Neural crest cell (in vitro differentiated cells): ENCODE data around the gene SEPTIN5. TPM values are rescaled to one million over a fixed set of nuclear protein-coding genes. Genes with fewer than 3 reads are reported as not detected.

Source experiments
- DNase-seq: peaks from one replicate; pipeline ENCODE4 v3.0.0; 2021; ENCODE audit warnings: low read depth, mixed read lengths, low spot score
- H3K27ac Mint-ChIP-seq: one replicate; pipeline ENCODE4 v1.8.0; 2021; ENCODE audit warnings: mild to moderate bottlenecking, mixed read lengths; ENCODE audit not compliant: unreplicated experiment
- H3K27me3 Mint-ChIP-seq: 2 replicates; pipeline ENCODE4 v1.8.0; 2021; ENCODE audit warnings: low read depth, mild to moderate bottlenecking, mixed read lengths
- H3K36me3 Mint-ChIP-seq: 2 replicates; pipeline ENCODE4 v1.8.0; 2021; ENCODE audit warnings: low read depth, mild to moderate bottlenecking, mixed read lengths
- H3K4me1 Mint-ChIP-seq: 2 replicates; pipeline ENCODE4 v1.8.0; 2021; ENCODE audit warnings: mixed read lengths
- H3K4me3 Mint-ChIP-seq: one replicate; pipeline ENCODE4 v1.8.0; 2021; ENCODE audit warnings: mild to moderate bottlenecking, mixed read lengths
- H3K9me3 Mint-ChIP-seq: 2 replicates; pipeline ENCODE4 v1.8.0; 2021; ENCODE audit warnings: mixed read lengths
- CTCF ChIP-seq: fragments of 200-600 bp; sonication (generic); conservative IDR thresholded peaks from 2 replicates; pipeline ENCODE4 v1.5.0; 2021; ENCODE audit warnings: antibody characterized with exemption, mild to moderate bottlenecking
- total RNA-seq: library from RNA; stranded (reverse); gene quantifications from 2 replicates; pipeline ENCODE4 v1.2.1, GENCODE V29; 2021

SEPTIN5 gene
- total RNA-seq, 1 donor from 2014 or later, result 30.2 TPM

GRCh38 chr22:19719488-19720021 is 5.3 kb downstream of the SEPTIN5 start:
- no peak for TF ChIP-seq CTCF
- H3K4me3 Mint-ChIP-seq, result peak overlapping the region; percentile 82
- peaks cover 51% of the 10 kb centered on the region for H3K27me3 Mint-ChIP-seq
- no peak for DNase-seq
- peaks cover 13% of the 10 kb centered on the region for H3K36me3 Mint-ChIP-seq
- H3K9me3 Mint-ChIP-seq, result no peaks in the 10 kb centered on the region
- peaks cover 8% of the 10 kb centered on the region for H3K4me1 Mint-ChIP-seq
- no peak overlapping the region for H3K27ac Mint-ChIP-seq

GRCh38 chr22:19720150-19720827 is 6.0 kb downstream of the SEPTIN5 start:
- no peak for TF ChIP-seq CTCF
- H3K27ac Mint-ChIP-seq, result no peak overlapping the region
- H3K4me3 Mint-ChIP-seq, result peak overlapping the region; percentile 82
- peaks cover 13% of the 10 kb centered on the region for H3K36me3 Mint-ChIP-seq
- H3K4me1 Mint-ChIP-seq, result peaks cover 8% of the 10 kb centered on the region
- no peaks in the 10 kb centered on the region for H3K9me3 Mint-ChIP-seq
- H3K27me3 Mint-ChIP-seq, result peaks cover 58% of the 10 kb centered on the region
- no peak for DNase-seq

- Mint-ChIP-seq H3K9me3 (no peaks in the 10 kb centered on the region), H3K4me3 (peak overlapping the region; percentile 80), H3K36me3 (peaks cover 13% of the 10 kb centered on the region), H3K27me3 (peaks cover 65% of the 10 kb centered on the region), H3K4me1 (peaks cover 8% of the 10 kb centered on the region), H3K27ac (no peak overlapping the region)
- DNase-seq, result no peak
- no peak for TF ChIP-seq CTCF
Observed at GRCh38 chr22:19720999-19721329, 6.7 kb downstream of the SEPTIN5 start.

- peaks cover 71% of the 10 kb centered on the region for H3K27me3 Mint-ChIP-seq
- H3K27ac Mint-ChIP-seq, result no peak overlapping the region
- TF ChIP-seq CTCF, result no peak
- peaks cover 8% of the 10 kb centered on the region for H3K4me1 Mint-ChIP-seq
- no peak for DNase-seq
- H3K36me3 Mint-ChIP-seq, result peaks cover 13% of the 10 kb centered on the region
- H3K9me3 Mint-ChIP-seq, result no peaks in the 10 kb centered on the region
- peak overlapping the region; percentile 34 for H3K4me3 Mint-ChIP-seq
Observed at GRCh38 chr22:19721330-19722177, 7.3 kb downstream of the SEPTIN5 start.

DNA sequence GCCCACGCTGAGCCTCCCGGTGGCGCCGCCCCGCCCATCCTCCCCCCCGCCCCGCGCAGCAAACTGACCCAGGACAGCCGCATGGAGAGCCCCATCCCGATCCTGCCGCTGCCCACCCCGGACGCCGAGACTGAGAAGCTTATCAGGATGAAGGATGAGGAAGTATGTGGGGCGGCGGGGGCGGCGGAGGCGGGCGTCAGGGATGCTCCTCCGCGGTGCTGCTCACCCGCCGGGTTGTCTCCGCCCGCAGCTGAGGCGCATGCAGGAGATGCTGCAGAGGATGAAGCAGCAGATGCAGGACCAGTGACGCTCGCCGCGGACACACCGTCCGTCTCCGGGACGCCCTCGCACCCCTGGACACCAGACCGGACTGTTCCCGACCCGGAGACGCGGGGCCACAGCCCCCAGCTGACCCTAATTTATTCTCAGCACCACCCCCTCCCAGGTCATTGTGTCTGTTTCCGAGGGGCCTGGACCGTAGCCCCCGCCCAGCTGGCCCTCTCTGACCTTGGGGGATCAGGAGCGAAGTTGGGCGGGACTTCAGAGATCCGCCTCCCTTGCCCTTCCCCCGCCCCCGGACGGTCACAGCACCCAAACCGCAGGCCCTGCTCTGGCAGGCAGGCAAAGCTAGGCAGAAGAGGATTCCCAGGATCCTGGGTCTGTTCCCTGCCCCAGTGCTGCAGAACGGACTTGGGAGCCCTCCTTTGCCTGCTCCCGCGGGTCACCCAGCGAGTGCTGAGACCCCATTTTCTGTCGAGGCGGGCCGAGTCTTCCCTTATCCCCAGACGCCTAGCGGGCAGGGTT is 8.1 kb downstream of the SEPTIN5 start:
- no peak overlapping the region for H3K4me3 Mint-ChIP-seq
- no peak for DNase-seq
- H3K27ac Mint-ChIP-seq, result no peak overlapping the region
- H3K27me3 Mint-ChIP-seq, result peaks cover 79% of the 10 kb centered on the region
- H3K36me3 Mint-ChIP-seq, result peaks cover 13% of the 10 kb centered on the region
- peaks cover 8% of the 10 kb centered on the region for H3K4me1 Mint-ChIP-seq
- TF ChIP-seq CTCF, result no peak
- H3K9me3 Mint-ChIP-seq, result no peaks in the 10 kb centered on the region
